HFF-Myc (cell line): ENCODE results near the gene SMIM31.

Source experiments
- DNase-seq: peaks from one replicate; pipeline ENCODE4 v3.0.0-alpha.2; 2011; ENCODE audit warnings: low read depth; ENCODE audit errors: extremely low read depth
- H3K4me3 ChIP-seq: replicated peaks from 2 replicates; pipeline ENCODE4 v1.5.1; 2011; ENCODE audit warnings: low read depth, mild to moderate bottlenecking, control low read depth, low read length
- CTCF ChIP-seq: IDR thresholded peaks from 2 replicates; pipeline ENCODE4 v1.5.1; 2012; ENCODE audit warnings: mild to moderate bottlenecking, low read depth, low read length, control low read depth; ENCODE audit errors: missing control alignments

The SMIM31 gene

GRCh38 chr4:164761746-164762275 is 7.9 kb downstream of the SMIM31 start:
- no peak for TF ChIP-seq CTCF
- no peak for DNase-seq
- no peak overlapping the region for H3K4me3 ChIP-seq

DNA sequence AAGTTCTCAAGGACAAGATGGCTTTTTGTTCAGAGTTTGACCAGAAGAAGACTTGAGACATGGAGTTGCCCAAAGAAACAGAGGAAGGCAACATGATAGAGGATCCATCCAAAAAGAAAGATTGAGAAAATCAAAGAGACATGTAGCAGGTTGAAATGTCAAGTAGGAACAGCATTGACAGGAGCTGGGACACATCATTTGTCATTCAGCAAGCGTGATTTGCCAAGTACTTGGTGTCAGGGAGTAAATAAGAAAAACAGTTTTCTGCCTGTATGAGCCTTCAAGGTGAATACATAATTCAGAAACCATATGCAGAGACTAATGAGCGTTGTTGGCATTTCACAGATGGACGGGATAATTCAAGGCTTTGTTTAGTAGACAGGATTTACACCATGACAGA is 11.2 kb downstream of the SMIM31 start:
- no peak overlapping the region for H3K4me3 ChIP-seq
- no peak for TF ChIP-seq CTCF
- no peak for DNase-seq

GRCh38 chr4:164765833-164766232 is 11.9 kb downstream of the SMIM31 start:
- DNase-seq: no peak
- H3K4me3 ChIP-seq: no peak overlapping the region
- no peak for TF ChIP-seq CTCF

- DNase-seq: no peak
- TF ChIP-seq CTCF: no peak
These were observed 14.6 kb downstream of the SMIM31 start for GRCh38 chr4:164768516-164768915.

DNA sequence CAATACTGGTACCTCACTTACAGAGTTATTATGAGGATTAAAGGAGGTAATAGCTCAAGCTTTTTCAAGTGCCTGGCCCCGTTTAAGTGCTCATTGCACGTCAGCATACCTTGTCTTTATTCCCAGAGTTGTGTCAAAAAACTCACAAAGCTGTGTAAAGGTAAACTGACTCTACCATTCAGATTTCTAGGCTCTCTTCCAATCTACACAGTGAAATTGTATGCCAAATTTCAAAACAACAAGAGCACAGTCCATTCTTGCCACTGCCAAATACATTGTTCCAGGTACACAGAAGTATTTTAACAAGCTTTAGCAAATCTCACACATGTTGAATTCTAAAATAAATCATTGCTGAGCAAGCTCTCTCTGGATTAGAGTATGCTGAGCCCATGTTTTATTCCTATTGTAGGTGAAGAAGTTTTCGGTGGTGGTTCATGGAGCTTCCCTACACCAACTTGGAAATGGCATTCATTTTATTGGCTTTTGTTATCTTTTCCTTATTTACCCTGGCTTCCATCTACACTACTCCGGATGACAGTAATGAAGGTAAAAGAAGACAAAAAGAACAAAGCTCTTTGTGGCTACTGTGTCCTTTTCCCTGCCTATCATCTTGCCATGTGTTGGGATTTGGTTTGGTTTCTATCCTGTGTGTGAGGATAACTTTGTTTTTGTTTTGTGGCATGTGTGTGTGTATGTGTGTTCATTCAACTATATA is 16.2 kb downstream of the SMIM31 start:
- no peak for DNase-seq
- no peak overlapping the region for H3K4me3 ChIP-seq
- no peak for TF ChIP-seq CTCF

More at GRCh38 chr4:164768516-164768915, 14.6 kb downstream of the SMIM31 start:
- no peak overlapping the region for H3K4me3 ChIP-seq

GRCh38 chr4:164771088-164771487 is 17.2 kb downstream of the SMIM31 start:
- no peak for TF ChIP-seq CTCF
- DNase-seq: no peak
- no peak overlapping the region for H3K4me3 ChIP-seq
